Endothelial cell of umbilical vein (primary cell): ENCODE data around the gene IL1R1. TPM values are rescaled to one million over a fixed set of nuclear protein-coding genes. Genes with fewer than 3 reads are reported as not detected.

ENCODE experiments used
- BruUV-seq: library from RNA; stranded (reverse); fragments of 400-500 nt; replicated peaks from 2 replicates; lab custom pipeline; 2021; lab: Mats Ljungman, UMichigan
- CTCF ChIA-PET: fragments of 300-600, 350-600 bp; sonication (Branson Sonifier 250); formaldehyde crosslinking; loops from one replicate; lab custom pipeline; 2021; ENCODE audit warnings: antibody characterized with exemption, inconsistent platforms; lab: Charles Lee
- POLR2A ChIA-PET: fragments of 300-600, 350-600 bp; sonication (Branson Sonifier 250); formaldehyde crosslinking; loops from one replicate; lab custom pipeline; 2021; ENCODE audit warnings: antibody characterized with exemption, inconsistent platforms; lab: Charles Lee
- DNase-seq: peaks from one replicate; pipeline ENCODE4 v3.0.0-alpha.2; 2011; ENCODE audit warnings: low read depth, low spot score
- FAIRE-seq: peaks from 2 replicates; lab custom pipeline; 2011; peaks lifted over from hg19 to GRCh38; lab: Jason Lieb, UNC
- H2AFZ ChIP-seq: 2 replicates; pipeline ENCODE4 v1.6.0; 2012; ENCODE audit warnings: low read depth, low read length, control low read depth, inconsistent platforms
- H3K27ac ChIP-seq: 2 replicates; pipeline ENCODE4 v1.5.1; 2011; ENCODE audit warnings: low read depth, mild to moderate bottlenecking, control low read depth, low read length, moderate library complexity; ENCODE audit not compliant: insufficient read depth
- H3K27me3 ChIP-seq, 2 experiments: 2 replicates each; pipeline versions ENCODE4 v1.6.0 to v1.6.1; 2011; ENCODE audit warnings: low read length in 2 of 2, mixed read lengths in 1 of 2; ENCODE audit not compliant: control insufficient read depth in 2 of 2, insufficient read depth in 2 of 2
- H3K36me3 ChIP-seq, 2 experiments: 2 replicates in 1 of 2; 3 replicates in 1 of 2; pipeline ENCODE4 v1.5.1; 2011; ENCODE audit warnings: low read length in 2 of 2, mild to moderate bottlenecking in 1 of 2, moderate library complexity in 1 of 2; ENCODE audit not compliant: control insufficient read depth in 2 of 2, insufficient read depth in 2 of 2; ENCODE audit errors: extremely low read depth in 1 of 2
- H3K4me1 ChIP-seq: 3 replicates; pipeline ENCODE4 v1.5.1; 2011; ENCODE audit warnings: mild to moderate bottlenecking, low read length; ENCODE audit not compliant: control insufficient read depth, insufficient read depth; ENCODE audit errors: extremely low read depth
- H3K4me2 ChIP-seq: 2 replicates; pipeline ENCODE4 v1.6.1; 2011; ENCODE audit warnings: low read length, control low read depth, mixed read lengths; ENCODE audit not compliant: insufficient read depth
- H3K4me3 ChIP-seq, 3 experiments: fragments of 200-600 bp in 1 of 3; sonication (generic), shearing (Covaris generic) in 1 of 3; replicated peaks in 1 of 3; 2 replicates each; pipeline ENCODE4 v1.5.1; 2011 to 2016; ENCODE audit warnings: control low read depth in 3 of 3, low read length in 3 of 3, mild to moderate bottlenecking in 2 of 3, inconsistent platforms in 1 of 3, low read depth in 1 of 3, moderate library complexity in 1 of 3; ENCODE audit not compliant: insufficient read depth in 1 of 3
- H3K79me2 ChIP-seq: 2 replicates; pipeline ENCODE4 v1.6.0; 2012; ENCODE audit warnings: low read length, inconsistent platforms; ENCODE audit not compliant: control insufficient read depth, insufficient read depth
- H3K9ac ChIP-seq: replicated peaks from 2 replicates; pipeline ENCODE3; 2011; ENCODE audit warnings: low read length, control low read depth; ENCODE audit not compliant: insufficient read depth; ENCODE audit errors: extremely low read depth
- H3K9me1 ChIP-seq: replicated peaks from 3 replicates; pipeline ENCODE4 v1.6.0; 2011; ENCODE audit warnings: mild to moderate bottlenecking, low read length; ENCODE audit not compliant: control insufficient read depth, insufficient read depth; ENCODE audit errors: extremely low read depth
- H3K9me3 ChIP-seq: replicated peaks from 2 replicates; pipeline ENCODE4 v1.5.1; 2012; ENCODE audit warnings: low read length, inconsistent platforms; ENCODE audit not compliant: control insufficient read depth, insufficient read depth
- H4K20me1 ChIP-seq: replicated peaks from 2 replicates; pipeline ENCODE3; 2011; ENCODE audit warnings: mild to moderate bottlenecking, low read length; ENCODE audit not compliant: control insufficient read depth, insufficient read depth; ENCODE audit errors: extremely low read depth
- CTCF ChIP-seq, 2 donors: IDR thresholded peaks; 1 replicate in 1 of 2; 2 replicates in 1 of 2; pipeline ENCODE4 v1.5.1; 2011; ENCODE audit warnings: low read length in 2 of 2, mild to moderate bottlenecking in 2 of 2, moderate library complexity in 2 of 2, control low read depth in 1 of 2, inconsistent platforms in 1 of 2, low read depth in 1 of 2; ENCODE audit not compliant: insufficient read depth in 1 of 2; ENCODE audit errors: extremely low read depth in 1 of 2
- EZH2 ChIP-seq: IDR thresholded peaks from 2 replicates; pipeline ENCODE4 v1.6.1; 2012; ENCODE audit warnings: borderline replicate concordance, low read depth, mild to moderate bottlenecking, moderate library complexity, low read length, inconsistent platforms; ENCODE audit not compliant: severe bottlenecking
- FOS ChIP-seq: IDR thresholded peaks from 2 replicates; pipeline ENCODE4 v1.6.1; 2011; ENCODE audit warnings: mild to moderate bottlenecking, low read length, moderate library complexity, borderline replicate concordance; ENCODE audit not compliant: insufficient read depth
- GATA2 ChIP-seq: IDR thresholded peaks from 2 replicates; pipeline ENCODE4 v1.7.0; 2011; ENCODE audit warnings: low read depth, mild to moderate bottlenecking, moderate library complexity, mixed read lengths, low read length; ENCODE audit not compliant: insufficient read length, insufficient read depth
- JUN ChIP-seq: IDR thresholded peaks from 2 replicates; pipeline ENCODE4 v1.6.1; 2011; ENCODE audit warnings: borderline replicate concordance, low read depth; ENCODE audit not compliant: insufficient read length, insufficient read depth
- MYC ChIP-seq: IDR thresholded peaks from one replicate; pipeline ENCODE4 v1.6.1; 2011; ENCODE audit warnings: mild to moderate bottlenecking, low read depth, low read length
- POLR2A ChIP-seq: IDR thresholded peaks from 2 replicates; pipeline ENCODE4 v1.6.1; 2012; ENCODE audit warnings: low read depth, mild to moderate bottlenecking, control low read depth, low read length
- POLR2AphosphoS5 ChIP-seq: IDR thresholded peaks from 2 replicates; pipeline ENCODE4 v1.6.1; 2012; ENCODE audit warnings: low read depth, mild to moderate bottlenecking, control low read depth, low read length, moderate library complexity; ENCODE audit not compliant: insufficient read depth
- dilution Hi-C: fragments of 300-500 bp; cut with MboI; formaldehyde crosslinking; loops from one replicate; pipeline ENCODE4 v1.15.0; 2019; ENCODE audit warnings: low sequenced_read_pairs; ENCODE audit not compliant: extremely low pct_ligation_motif_present
- intact Hi-C: fragments of 100-400 bp; cut with micrococcal nuclease; formaldehyde crosslinking; loops from one replicate; pipeline ENCODE4 v1.10.0; 2022
- polyA plus RNA-seq, 4 experiments: library from polyadenylated mRNA; depleted of rRNA in 3 of 4; stranded (reverse) in 3 of 4; unstranded in 1 of 4; fragments of >200 nt; gene quantifications; 2 replicates each; pipeline versions ENCODE4 v1.2.1 to v1.2.3, GENCODE V29; 2011 to 2012; ENCODE audit warnings: missing spikeins in 1 of 4
- total RNA-seq: library from RNA; stranded (reverse); gene quantifications from 2 replicates; pipeline ENCODE4 v1.2.3, GENCODE V29; 2021

Gene IL1R1
- total and polyA plus RNA-seq, 2 donors (not counting 3 experiments of a cell fraction or from before 2014, with no cell fraction given), result 5.4 to 5.5 TPM

GRCh38 chr2:102143450-102143985 lies 972 bp downstream of the IL1R1 start:
- CTCF ChIA-PET, result interaction anchor here (1.3 to 1.6 kb wide), 4 partner anchors 9 to 79 kb away, joined by 3 to 7 read pairs (median 3); no protein-coding TSS in a partner anchor
- H3K79me2 ChIP-seq, result no peaks in the 10 kb centered on the region

More at GRCh38 chr2:102143450-102143985, 972 bp downstream of the IL1R1 start:
- H3K27ac ChIP-seq, result no peak overlapping the region
- BruUV-seq, result TSS peak; percentile 23
- POLR2A ChIA-PET, result no interaction called here
- H3K9me1 ChIP-seq, result no peaks in the 10 kb centered on the region
- DNase-seq (peak; percentile 49), FAIRE-seq (no peak)
- TF ChIP-seq FOS, result no peak
- no peak for TF ChIP-seq EZH2
- TF ChIP-seq POLR2AphosphoS5, result no peak
- no peak for TF ChIP-seq JUN
- no peak for TF ChIP-seq POLR2A
- no peak for TF ChIP-seq MYC
- TF ChIP-seq CTCF (IDR thresholded peaks at IDR 0.05; ENCODE audit: extremely low read depth in 1 of 2, insufficient read depth in 1 of 2, low read depth in 1 of 2, low read length in 2 of 2), result no peak
- no peak for TF ChIP-seq GATA2
- H3K9me3 ChIP-seq, result peaks cover 4% of the 10 kb centered on the region
- H3K36me3 ChIP-seq, result no peaks in the 10 kb centered on the region
- peak overlapping the region in 2 of 3 experiments; percentile 63 for H3K4me3 ChIP-seq
- H3K4me1 ChIP-seq, result peaks cover 14% of the 10 kb centered on the region
- intact Hi-C loops (no loop called here), dilution Hi-C loops (no loop called here)
- peak overlapping the region; percentile 86 for H2AFZ ChIP-seq
- no peaks in the 10 kb centered on the region for H3K27me3 ChIP-seq
- H3K9ac ChIP-seq, result peak overlapping the region; percentile 10
- H4K20me1 ChIP-seq, result no peaks in the 10 kb centered on the region
- H3K4me2 ChIP-seq, result peak overlapping the region; percentile 65
